Measurements from ENCODE around the gene CYB5R3.
"Not testable (repeated sequence)": the region's sequence is repeated elsewhere in the genome, so short reads cannot be mapped to it uniquely, and the experiment has no call there.

CYB5R3 gene

DNA sequence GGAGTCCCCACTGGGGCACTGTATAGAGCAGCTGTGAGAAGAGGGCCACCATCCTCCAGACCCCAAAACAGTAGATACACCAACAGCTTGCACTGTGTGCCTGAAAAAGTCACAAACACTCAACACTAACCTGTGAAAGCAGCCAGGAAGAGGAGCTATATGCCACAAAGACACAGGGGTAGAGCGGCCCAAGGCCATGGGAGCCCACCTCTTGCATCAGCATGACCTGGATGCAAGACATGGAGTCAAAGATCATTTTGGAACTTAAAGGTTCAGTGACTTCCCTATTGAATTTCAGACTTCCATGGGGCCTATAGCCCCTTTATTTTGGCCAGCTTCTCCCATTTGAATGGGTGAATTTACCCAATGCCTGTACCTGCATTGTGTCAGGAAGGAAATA lies 29.7 kb upstream of the CYB5R3 start:
- no peak for DNase-seq

DNA sequence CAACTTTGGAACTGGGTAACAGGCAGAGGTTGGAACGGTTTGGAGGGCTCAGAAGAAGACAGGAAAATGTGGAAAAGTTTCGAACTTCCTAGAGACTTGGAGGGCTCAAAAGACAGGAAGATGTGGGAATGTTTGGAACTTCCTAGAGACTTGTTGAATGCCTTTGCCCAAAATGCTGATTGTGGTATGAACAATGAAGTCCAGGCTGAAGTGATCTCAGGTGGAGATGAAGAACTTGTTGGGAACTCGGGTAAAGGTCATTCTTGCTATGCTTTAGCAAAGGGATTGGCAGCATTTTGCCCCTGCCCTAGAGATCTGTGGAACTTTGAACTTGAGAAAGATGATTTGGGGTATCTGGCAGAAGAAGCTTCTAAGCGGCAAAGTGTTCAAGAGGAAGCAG lies 28.7 kb upstream of the CYB5R3 start:
- DNase-seq, result not testable (repeated sequence)

DNA sequence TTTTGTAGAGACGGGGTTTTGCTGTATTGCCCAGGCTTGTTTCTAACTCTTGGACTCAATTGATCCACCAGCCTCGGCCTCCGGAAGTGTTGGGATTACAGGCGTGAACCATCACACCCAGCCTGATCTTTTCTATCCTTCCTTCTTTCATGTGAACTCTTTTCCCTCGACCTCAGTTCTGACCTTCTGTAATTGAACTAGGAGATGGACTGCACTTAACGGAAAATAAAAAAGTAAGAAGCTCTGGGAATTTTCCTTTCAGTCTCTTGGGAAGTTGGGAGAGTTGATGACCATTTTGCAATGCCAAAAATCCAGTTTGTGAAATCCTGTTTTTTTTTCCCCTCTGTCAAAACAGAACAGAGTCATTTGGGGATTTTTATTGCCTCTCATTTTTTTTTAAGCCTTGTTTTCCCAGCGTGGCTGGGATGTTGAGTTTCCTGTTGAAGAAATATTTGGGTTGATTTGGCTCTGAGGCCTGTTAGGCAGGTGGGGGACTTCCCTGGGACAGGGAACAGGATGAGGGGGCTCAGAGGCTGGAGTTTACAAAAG lies 26.9 kb upstream of the CYB5R3 start:
- DNase-seq, result no peak

DNA sequence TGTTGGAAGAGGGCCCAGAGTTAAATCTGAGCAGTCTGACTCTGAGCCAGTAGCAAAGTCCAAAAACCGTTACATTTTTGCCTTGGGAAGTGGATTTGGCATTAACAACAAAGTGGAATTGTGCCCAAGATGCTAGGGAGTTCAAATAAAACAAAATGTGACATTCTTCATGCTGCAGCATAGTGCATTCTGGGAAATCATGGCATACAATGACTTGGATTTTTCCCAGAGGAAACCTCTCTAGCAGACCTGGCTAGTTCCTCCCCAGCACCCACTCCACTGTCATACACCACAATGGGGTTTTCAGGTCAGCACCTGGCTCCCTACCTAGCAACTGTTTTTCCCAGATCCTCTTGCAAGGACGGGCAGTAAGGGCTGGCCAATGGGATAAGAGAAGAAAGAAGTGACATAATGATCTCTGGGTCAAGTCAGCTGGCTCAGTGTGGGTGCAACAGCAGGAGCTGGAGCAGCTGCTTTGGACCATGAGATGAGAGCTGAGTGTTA lies 24.8 kb upstream of the CYB5R3 start:
- DNase-seq, result peak; percentile 50 to 71

DNA sequence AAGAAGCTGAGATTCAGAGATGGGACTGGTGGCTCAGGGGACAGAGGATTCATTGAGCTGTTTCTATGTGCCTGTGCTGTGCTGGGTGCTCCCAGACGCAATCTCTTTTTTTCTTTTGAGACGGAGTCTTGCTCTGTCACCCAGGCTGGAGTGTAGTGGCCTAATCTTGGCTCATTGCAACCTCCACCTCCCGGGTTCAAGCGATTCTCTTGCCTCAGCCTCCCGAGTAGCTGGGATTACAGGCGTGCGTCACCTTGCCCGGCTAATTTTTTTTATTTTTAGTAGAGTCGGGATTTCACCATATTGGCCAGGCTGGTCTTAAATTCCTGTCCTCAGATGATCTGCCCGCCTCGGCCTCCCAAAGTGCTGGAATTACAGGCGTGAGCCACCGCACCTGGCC lies 23.9 kb upstream of the CYB5R3 start:
- DNase-seq, result not testable (repeated sequence)

DNA sequence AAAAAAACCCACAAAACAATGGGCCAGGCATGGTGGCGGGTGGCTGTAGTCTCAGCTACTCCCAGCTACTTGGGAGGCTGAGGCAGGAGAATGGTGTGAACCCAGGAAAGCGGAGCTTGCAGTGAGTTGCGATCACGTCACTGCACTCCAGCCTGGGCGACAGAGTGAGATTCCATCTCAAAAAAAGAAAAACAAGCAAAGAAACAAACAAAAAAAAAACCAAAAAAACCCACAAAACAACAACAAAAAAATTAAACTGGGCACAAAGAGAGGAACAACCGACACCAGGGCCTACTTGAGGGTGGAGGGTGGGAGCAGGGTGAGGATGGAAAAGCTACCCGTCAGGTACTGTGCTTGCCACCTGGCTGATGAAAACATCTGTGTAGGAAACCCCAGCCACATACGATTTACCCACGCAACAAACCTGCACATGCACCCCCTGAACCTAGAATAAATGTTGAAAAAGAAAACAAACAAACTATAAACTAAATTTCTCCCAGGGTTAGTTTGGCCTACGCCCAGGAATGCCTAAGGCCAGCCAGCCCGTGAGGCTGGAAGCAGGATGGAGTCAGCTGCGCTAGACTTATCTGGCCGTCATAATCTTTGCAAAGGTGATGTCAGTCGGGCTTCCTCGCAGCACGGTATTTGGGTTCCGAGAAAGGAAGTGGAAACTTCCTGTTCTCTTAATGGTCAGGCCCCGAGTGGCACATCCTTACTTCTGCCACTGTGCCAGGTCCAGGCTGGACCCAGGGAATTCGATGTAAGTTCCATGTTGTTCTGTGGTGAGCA lies 21.9 kb upstream of the CYB5R3 start:
- DNase-seq, result peak; percentile 52 to 63

DNA sequence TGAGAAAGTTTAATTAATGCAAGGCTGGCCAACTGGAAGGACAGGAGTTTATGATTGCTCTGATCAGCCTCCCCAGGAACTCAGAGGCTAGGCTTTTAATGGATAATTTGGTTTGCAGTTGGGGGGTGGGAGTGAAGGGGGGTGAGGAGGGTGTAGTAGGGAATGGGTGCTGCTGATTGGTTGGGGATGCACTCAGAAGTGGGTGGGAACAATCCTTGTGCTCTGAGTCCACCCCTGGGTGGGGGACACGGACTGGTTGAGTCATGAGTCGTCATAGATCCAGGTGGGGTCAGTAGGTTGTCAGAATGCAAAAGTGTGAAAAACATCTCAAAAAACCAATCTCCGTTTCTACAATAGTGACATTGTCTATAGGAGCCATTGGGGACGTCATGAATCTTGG lies 20.9 kb upstream of the CYB5R3 start:
- DNase-seq, result no peak

DNA sequence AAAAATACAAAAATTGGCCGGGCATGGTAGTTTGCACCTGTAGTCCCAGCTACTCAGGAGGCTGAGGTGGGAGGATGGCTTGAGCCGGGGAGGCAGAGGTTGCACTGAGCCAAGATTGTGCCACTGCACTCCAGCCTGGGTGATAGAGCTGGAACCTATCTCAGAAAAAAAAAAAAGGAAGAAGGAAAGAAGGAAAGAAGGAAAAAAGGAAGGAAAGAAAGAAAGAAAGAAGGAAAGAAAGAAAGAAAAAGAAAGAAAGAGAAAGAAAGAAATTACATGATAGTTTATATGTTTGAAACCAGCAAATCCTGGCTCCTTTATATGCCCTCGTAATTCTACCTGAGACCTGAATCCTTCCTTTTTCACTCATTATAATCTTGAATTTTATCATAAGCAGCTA lies 17.2 kb upstream of the CYB5R3 start:
- DNase-seq, result not testable (repeated sequence)

DNA sequence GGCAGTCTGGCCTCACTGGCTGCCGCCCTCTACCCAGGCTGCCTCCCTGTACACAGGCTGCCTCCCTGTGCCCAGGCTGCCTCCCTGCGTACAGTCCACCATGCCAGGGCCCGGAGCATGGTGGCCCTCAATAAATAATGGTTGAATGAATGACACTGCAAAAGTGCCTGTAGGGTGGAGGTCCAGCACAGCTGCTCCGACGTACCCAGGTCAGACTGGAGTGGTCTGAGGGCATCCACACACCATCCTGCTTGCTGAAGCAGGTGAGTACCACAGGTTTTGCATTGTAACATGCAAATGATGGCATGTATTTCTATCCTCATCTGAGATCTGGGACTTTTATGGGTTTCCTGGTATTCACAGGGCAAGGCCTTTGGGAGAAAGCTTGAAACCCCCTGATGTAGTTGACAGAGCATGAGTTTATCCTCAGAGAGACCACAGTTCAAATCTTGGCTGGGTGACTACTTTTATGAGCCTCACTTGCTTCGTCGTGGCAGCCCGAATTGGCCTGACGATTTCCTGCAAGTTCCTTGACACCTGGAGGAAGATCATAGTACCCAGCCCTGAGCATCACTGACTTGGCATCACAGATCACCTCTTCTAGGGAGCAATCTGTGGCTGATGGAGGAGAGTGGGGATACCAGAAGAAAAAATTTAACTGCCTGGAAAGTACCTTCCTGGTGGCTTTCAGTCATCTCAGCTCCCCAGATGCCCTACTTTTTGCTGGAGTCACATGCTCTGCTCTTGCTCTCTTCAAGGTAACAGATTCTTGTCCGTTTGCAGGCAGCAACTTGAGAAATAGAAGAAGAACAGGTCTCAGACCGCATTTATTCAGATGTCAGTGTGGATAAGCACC lies 16.0 kb upstream of the CYB5R3 start:
- no peak for DNase-seq

DNA sequence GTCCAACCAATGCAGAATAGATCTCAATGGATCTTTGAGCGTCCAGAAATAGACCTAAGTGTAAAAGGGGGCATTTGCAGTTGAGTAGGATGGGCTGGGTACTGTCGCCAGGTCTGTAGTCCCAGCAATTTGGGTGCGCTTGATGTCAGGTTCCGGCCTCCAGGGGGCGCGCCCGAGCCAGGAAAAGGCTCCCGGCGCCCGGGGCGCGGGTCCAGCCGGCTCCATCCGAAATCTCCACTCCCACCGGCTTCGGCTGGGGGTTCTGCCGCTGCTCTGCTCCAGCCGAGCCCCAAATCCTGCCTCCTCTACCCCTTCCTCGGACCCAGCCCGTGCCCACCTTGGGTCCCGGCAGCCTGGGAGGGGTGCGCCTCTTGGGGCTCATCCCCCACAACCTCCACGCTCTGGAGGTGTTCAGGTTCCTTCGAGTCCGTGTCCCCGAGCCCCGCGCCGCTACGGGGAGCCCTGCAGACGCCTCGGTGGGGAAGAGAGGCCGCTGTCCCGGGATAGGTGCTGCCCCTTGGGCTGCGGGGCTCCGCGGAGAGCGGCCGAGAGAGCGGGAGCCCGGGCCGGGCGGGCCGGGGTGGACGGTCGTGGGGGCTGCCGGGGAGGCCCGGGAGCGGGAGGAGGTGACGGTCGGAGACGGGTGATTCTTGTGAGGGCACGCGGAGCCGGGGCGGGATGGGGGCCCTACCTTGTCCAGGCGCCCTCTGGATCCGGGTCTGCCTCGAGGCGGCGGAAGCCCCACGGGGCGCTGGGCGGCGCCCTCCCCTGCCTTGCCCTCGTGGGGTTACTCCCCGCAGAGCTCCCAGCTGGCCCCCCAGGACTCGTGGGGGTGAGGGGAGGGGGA lies 13.0 kb upstream of the CYB5R3 start:
- peak; percentile 72 for DNase-seq

DNA sequence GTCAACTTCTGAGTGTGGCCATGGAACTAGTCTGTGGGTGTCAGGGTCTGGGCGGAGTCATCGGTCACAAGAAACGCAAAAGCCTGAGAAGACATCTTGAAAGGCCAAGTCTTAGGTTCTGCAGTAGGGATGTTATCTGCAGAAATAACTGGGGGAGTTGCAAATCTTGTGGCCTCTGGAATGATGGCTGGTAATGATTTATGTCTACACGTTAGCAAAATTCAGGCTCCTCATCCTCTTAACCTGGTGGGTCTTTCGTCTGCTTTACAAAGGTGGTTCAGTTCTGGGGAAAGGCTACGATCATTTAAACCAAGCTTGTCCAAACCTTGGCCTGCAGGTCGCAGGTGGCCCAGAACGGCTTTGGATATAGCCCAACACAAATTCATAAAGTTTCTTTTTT lies 7.4 kb upstream of the CYB5R3 start:
- no peak for DNase-seq

DNA sequence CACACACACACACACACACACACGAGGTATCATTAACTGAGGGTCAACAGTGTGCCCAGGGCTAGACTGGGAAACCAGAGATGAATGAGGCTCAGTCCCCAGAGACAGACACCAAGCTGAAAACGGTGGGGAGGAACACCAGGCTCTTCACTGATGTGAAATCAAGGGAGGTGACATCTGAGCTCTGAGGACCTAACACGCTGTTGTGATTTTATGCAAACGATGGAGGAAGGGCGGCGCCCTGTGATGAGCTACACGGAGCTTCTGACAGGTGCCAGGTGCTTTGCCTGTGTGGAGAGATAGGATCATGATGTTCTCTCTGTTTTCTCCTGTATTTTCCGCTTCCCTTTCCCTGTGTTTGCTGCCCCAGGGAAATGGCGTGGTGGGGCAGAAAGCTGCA lies 6.5 kb upstream of the CYB5R3 start:
- no peak for DNase-seq

DNA sequence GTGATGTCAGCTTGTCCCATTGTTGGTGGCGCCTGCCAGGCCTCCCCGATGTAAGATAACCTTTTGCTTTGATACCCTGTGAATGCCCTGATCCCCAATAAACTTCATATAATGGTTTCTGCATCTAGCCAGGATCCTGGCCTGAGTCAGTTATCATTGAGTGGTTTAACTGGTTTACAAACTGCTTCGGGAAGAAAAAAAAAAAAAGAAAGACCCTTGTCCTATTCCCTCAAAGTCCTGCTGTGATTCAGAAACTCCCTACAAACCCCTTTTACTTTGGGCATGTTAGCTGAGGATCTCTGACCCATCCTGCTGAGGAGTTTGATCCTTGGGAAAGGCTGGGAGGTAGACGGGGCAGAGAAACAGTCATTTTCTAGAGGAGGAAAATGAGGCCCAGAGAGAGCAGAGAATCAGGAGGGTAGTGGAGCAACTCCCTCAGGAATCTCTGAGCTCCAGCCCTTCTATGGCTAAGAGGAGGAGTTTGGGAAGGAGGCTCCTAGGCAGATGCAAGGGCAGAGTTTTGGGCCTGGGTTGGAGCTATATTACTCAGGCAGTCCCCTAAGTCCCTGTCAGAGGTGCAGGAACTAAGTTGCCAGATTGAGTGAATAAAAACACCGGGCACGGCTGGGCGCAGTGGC lies 5.4 kb upstream of the CYB5R3 start:
- no peak for DNase-seq

DNA sequence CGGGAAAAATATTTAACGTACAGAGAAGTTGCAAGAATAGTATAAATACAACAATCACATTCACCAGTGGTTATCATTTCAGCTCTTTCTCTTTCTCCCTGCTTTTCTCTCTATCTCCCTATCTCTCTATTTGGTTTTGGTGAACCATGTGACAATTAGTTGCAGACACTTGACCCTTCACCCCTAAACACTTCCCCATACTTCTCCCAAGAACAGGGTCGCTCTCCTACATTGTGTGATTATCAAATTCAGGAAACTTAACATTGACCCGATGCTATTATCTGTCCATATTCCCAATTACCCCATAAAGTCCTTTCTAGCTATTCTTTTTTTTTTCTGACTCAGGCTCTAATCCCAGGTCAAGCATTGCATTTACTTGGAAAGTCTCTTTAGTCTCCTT lies 4.8 kb upstream of the CYB5R3 start:
- no peak for DNase-seq

DNA sequence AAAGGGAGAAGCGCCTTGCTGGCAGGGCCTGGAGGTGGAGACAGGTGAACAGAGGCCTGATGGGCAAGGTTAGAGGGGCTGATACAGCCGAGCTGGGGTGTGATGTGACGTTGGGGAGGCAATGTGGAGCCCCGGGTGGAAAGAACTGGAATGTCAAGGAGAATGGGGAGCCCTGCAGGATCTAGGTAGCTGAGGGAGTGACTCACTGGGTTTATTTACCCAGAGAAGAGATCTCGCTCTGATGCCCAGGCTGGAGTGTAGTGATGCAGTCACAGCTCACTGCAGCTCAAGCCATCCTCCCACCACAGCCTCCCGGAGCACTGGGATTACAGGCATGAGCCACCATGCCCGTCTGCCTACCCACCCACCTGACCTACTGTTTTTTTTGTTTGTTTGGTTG lies 1.9 kb upstream of the CYB5R3 start:
- no peak for DNase-seq

DNA sequence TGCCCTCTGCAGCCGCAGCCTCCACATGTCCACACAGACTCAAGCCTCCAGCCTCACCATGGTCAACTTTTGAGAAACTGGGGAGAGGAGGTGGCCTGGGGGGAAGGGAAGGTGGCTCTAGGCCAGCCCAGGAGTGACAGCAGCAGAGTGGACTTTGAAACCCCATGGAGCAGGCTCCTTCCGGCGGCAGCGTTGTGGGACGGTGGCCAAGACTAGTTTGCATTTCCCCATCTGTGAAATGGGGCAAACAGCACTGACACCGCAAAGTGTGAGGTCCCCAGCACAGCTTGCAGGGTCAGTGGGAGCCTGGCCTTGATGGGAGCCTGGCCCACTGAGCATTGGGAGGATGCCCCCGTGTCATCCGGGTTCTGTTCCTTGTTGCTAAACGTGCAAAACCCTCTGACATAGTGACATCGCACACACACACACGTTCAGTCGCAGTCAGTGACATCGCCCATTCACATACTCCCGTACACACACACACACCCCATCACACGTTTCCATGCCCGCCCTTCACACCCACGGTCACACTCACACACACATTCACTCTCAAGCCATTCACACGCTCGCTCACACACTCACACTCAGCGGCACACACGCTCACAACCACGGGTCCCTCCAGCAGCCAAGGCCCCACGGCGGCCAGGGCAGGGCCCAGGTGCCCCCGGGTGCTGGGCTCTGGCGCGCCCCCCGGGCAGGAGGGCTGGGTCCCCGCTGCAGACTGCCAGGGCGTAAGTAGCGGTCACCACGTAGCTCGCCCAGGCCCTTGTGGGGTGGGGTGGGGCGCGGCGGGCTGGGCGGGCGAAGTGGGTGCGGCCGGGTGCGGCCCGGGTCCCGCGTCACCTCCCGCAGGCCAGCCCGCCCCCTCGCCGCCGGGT lies 585 bp downstream of the CYB5R3 start:
- peak; percentile 42 to 52 for DNase-seq

DNA sequence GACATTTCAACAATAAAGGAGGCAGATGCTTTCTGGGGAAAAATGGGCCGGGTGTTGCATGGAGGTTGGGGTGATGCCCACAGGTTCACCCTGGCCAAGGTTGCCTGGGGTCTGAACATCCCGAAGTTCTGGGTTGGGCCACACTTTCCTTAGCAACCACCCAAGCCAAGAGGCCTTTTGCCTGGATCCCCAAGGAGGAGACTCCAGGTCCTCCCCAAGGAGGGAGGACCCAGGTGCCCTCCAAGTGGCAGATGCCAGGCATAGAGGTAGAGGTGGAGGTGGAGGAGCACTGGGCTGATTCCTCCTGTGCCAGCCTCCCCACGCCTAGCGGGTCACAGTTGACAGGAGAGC lies 1.2 kb downstream of the CYB5R3 start:
- no peak for DNase-seq

DNA sequence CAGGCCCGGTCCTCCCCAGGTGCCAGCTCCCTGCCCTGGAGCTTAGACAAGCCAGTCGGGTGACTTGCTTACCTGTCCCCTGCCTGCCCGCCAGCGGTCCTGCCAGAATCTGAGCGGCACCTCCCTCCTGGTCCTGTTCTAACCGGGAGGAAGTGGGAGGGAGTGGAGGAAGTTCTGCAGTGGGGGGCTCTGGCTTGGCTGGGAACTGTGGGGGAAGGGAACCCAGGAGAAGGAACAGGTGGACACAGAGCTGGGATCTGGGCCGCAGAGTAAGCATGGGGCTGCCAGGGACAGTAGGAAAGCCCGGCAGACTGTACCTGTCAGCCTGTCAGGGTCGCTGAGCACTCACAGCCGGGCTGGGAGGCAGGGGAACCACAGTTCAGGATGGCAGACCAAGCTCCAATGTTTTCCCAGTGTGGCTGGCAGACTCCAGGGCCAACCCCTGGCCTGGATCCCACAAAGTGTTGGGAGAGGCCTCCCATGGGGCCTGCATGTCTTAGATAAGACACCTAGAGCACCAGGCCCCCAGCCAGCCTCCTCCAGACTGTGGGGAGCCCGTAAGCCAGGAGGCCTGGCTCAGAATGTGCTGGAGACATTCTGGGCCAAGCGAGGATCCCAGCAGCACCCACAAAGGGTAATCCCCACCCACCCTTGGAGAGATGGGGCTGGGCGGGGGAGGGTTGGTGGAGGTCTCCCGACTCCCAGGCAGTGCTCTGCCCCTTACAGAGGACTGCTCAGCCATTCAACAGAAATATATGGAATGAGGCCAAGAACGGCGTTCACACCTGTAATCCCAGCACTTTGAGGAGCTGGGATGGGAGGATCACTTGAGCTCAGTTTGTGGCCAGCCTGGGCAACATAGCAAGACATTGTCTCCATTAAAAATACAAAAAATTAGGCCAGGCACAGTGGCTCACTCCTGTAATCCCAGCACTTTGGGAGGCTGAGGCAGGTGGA lies 2.3 kb downstream of the CYB5R3 start:
- no peak for DNase-seq

DNA sequence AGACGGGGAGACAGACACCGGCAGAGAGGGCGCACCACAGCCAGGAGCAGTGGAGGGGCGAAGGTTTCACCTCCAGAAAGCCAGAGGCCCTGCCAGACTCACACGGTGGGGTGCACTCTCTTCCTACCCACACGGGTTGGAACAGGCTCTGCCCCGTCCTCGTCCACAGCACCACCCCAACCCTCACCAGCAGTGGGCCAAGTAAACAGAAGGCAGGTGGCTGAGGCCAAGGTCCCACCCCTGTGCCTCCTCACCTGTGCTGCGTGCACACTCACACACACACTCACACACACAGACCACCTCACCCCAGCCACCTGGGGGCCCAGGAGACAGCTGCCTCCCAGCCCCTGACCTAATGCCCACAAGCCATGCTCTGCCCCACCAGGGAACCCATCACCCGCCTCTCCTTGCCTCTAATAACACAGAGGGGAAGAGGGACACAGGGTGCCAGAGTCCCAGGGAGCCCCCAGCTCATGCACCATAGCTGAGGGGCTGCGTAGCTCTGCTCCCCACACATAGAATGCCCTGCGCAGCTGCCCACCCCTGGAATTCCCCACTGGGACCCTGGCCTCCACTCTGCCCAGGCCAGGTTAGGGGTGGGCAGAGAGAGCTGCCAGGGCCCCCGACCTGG lies 3.1 kb downstream of the CYB5R3 start:
- DNase-seq, result no peak
